ENCODE data around the gene MED12L. TPM values are rescaled to one million over a fixed set of nuclear protein-coding genes. Genes with fewer than 3 reads are reported as not detected.
A peak's percentile ranks its signal among the peaks of the same experiment; 100 is the strongest.
"Not testable (repeated sequence)": the region's sequence is repeated elsewhere in the genome, so short reads cannot be mapped to it uniquely, and the experiment has no call there.

MED12L gene
- total and polyA plus RNA-seq, 7 donors, result 0.16 to 0.71 (median 0.28) TPM; not detected in 2

- H3K27me3 ChIP-seq, result no peaks in the 10 kb centered on the region
- TF ChIP-seq POLR2AphosphoS5 (IDR thresholded peaks at IDR 0.05), result no peak
- TF ChIP-seq CTCF (IDR thresholded peaks at IDR 0.05), result no peak
- TF ChIP-seq POLR2A (IDR thresholded peaks at IDR 0.05), result no peak
- TF ChIP-seq EP300 (IDR thresholded peaks at IDR 0.05), result no peak
- H3K4me3 ChIP-seq, result no peak overlapping the region
- no peak for DNase-seq
- 66 to 80% methylated on average over 1 of the region's 1 CpG for WGBS, 2 donors
- H3K27ac ChIP-seq, result peak overlapping the region; percentile 29 to 62 (median 47)
- H3K36me3 ChIP-seq, result no peaks in the 10 kb centered on the region
- intact Hi-C loops (cut with DNase I), result loop anchor here (5.0 to 10.0 kb wide), 2 partner anchors 61 to 606 kb away; no protein-coding TSS in a partner anchor
- H3K4me1 ChIP-seq, result peaks cover 0 to 38% (median 20%) of the 10 kb centered on the region in 4 donors
- no peaks in the 10 kb centered on the region for H3K9me3 ChIP-seq
These were observed 143.2 kb downstream of the MED12L start for GRCh38 chr3:151228666-151229040.

- Histone ChIP-seq H3K27me3 (no peaks in the 10 kb centered on the region), H3K9me3 (no peaks in the 10 kb centered on the region), H3K4me3 (no peak overlapping the region), H3K36me3 (no peaks in the 10 kb centered on the region), H3K27ac (peak overlapping the region in 3 of 4 donors; percentile 9 to 20 (median 18)), H3K4me1 (peaks cover 0 to 58% (median 32%) of the 10 kb centered on the region in 4 donors)
- DNase-seq, result no peak
- TF ChIP-seq CTCF (IDR thresholded peaks at IDR 0.05) (no peak), POLR2A (IDR thresholded peaks at IDR 0.05) (no peak), EP300 (IDR thresholded peaks at IDR 0.05) (no peak), POLR2AphosphoS5 (IDR thresholded peaks at IDR 0.05) (no peak)
- 33 to 40% methylated on average over 4 of the region's 4 CpGs for WGBS, 2 donors
- intact Hi-C loops (cut with DNase I), result no loop called here
These were observed 145.2 kb downstream of the MED12L start for GRCh38 chr3:151230646-151231045.

GRCh38 chr3:151232403-151232802 lies 146.9 kb downstream of the MED12L start:
- H3K4me3 ChIP-seq; intact Hi-C loops (cut with DNase I); H3K27me3 ChIP-seq; H3K27ac ChIP-seq; H3K36me3 ChIP-seq; H3K9me3 ChIP-seq; DNase-seq: not testable (repeated sequence)
- peaks cover 0 to 57% (median 34%) of the 10 kb centered on the region in 4 donors for H3K4me1 ChIP-seq

- Histone ChIP-seq H3K27ac (peak overlapping the region in 1 of 4 donors; percentile 31), H3K9me3 (no peaks in the 10 kb centered on the region), H3K27me3 (no peaks in the 10 kb centered on the region), H3K4me3 (no peak overlapping the region), H3K36me3 (no peaks in the 10 kb centered on the region), H3K4me1 (peaks cover 0 to 51% (median 30%) of the 10 kb centered on the region in 4 donors)
- intact Hi-C loops (cut with DNase I), result no loop called here
- no peak for TF ChIP-seq EP300 (IDR thresholded peaks at IDR 0.05)
- TF ChIP-seq POLR2AphosphoS5 (IDR thresholded peaks at IDR 0.05), result no peak
- TF ChIP-seq POLR2A (IDR thresholded peaks at IDR 0.05), result no peak
- TF ChIP-seq CTCF (IDR thresholded peaks at IDR 0.05), result no peak
- DNase-seq, result no peak
- 89 to 90% methylated on average over 4 of the region's 4 CpGs for WGBS, 2 donors
These were observed 147.5 kb downstream of the MED12L start for GRCh38 chr3:151232991-151233390.

GRCh38 chr3:151234825-151235224 lies 149.4 kb downstream of the MED12L start:
- peaks cover 0 to 41% (median 21%) of the 10 kb centered on the region in 4 donors for H3K4me1 ChIP-seq
- 83 to 89% methylated on average over 6 of the region's 6 CpGs for WGBS, 2 donors
- no peaks in the 10 kb centered on the region for H3K9me3 ChIP-seq
- no peak overlapping the region for H3K4me3 ChIP-seq
- no peaks in the 10 kb centered on the region for H3K27me3 ChIP-seq
- intact Hi-C loops (cut with DNase I), result loop anchor here (2.0 kb wide), 1 partner anchor 44 kb away; the partner anchor contains the start of gene P2RY14
- DNase-seq, result no peak
- H3K27ac ChIP-seq, result peak overlapping the region in 3 of 4 donors; percentile 50 to 61 (median 53)
- H3K36me3 ChIP-seq, result no peaks in the 10 kb centered on the region
- no peak for TF ChIP-seq CTCF (IDR thresholded peaks at IDR 0.05)
- TF ChIP-seq POLR2AphosphoS5 (IDR thresholded peaks at IDR 0.05), result no peak
- TF ChIP-seq POLR2A (IDR thresholded peaks at IDR 0.05), result no peak
- no peak for TF ChIP-seq EP300 (IDR thresholded peaks at IDR 0.05)
